PFSK-1 (cell line): ENCODE measurements around the gene TAS2R60.

Experiments
- FOXP2 ChIP-seq: optimal IDR thresholded peaks from 2 replicates; pipeline ENCODE3; 2011; ENCODE audit warnings: borderline replicate concordance, control low read depth, inconsistent platforms; ENCODE audit not compliant: insufficient read depth; ENCODE audit errors: extremely low read length, extremely low read depth
- POLR2AphosphoS5 ChIP-seq: IDR thresholded peaks from 2 replicates; pipeline ENCODE4 v1.6.1; 2012; ENCODE audit warnings: low read depth, mild to moderate bottlenecking, control low read depth, low read length, moderate library complexity
- REST ChIP-seq, 2 experiments: IDR thresholded peaks; 2 replicates each; pipeline versions ENCODE4 v1.6.1 to v1.8.0; 2011 to 2012; ENCODE audit warnings: low read depth in 2 of 2, low read length in 2 of 2, control low read depth in 1 of 2, inconsistent platforms in 1 of 2, mild to moderate bottlenecking in 1 of 2, moderate library complexity in 1 of 2; ENCODE audit not compliant: insufficient read depth in 1 of 2
- SIN3A ChIP-seq: IDR thresholded peaks from 2 replicates; pipeline ENCODE4 v1.6.1; 2012; ENCODE audit warnings: mild to moderate bottlenecking, low read length, moderate library complexity, borderline replicate concordance; ENCODE audit not compliant: insufficient read depth
- TAF1 ChIP-seq: IDR thresholded peaks from 2 replicates; pipeline ENCODE4 v1.6.1; 2012; ENCODE audit warnings: low read length, control low read depth, borderline replicate concordance; ENCODE audit not compliant: insufficient read depth

Gene TAS2R60

GRCh38 chr7:143413123-143413522, 30.1 kb upstream of the TAS2R60 start:
- TF ChIP-seq FOXP2 = no peak
- TF ChIP-seq SIN3A = no peak
- no peak for TF ChIP-seq TAF1
- TF ChIP-seq REST (IDR thresholded peaks at IDR 0.05; ENCODE audit: insufficient read depth in 1 of 2, low read depth in 2 of 2, low read length in 2 of 2) = no peak
- TF ChIP-seq POLR2AphosphoS5 = no peak

- TF ChIP-seq SIN3A (no peak), TAF1 (no peak), POLR2AphosphoS5 (no peak), FOXP2 (no peak), REST (IDR thresholded peaks at IDR 0.05; ENCODE audit: insufficient read depth in 1 of 2, low read depth in 2 of 2, low read length in 2 of 2) (no peak)
Observed at GRCh38 chr7:143415742-143416397, 27.4 kb upstream of the TAS2R60 start.

GRCh38 chr7:143416565-143417149, 26.6 kb upstream of the TAS2R60 start:
- no peak for TF ChIP-seq TAF1
- no peak for TF ChIP-seq POLR2AphosphoS5
- no peak for TF ChIP-seq FOXP2
- no peak for TF ChIP-seq REST (IDR thresholded peaks at IDR 0.05; ENCODE audit: insufficient read depth in 1 of 2, low read depth in 2 of 2, low read length in 2 of 2)
- TF ChIP-seq SIN3A = no peak

- no peak for TF ChIP-seq FOXP2
- TF ChIP-seq REST (IDR thresholded peaks at IDR 0.05; ENCODE audit: insufficient read depth in 1 of 2, low read depth in 2 of 2, low read length in 2 of 2) = no peak
- TF ChIP-seq SIN3A = no peak
- no peak for TF ChIP-seq TAF1
- no peak for TF ChIP-seq POLR2AphosphoS5
Observed at GRCh38 chr7:143417734-143418383, 25.4 kb upstream of the TAS2R60 start.
